Fibroblast of villous mesenchyme (primary cell): ENCODE results near the gene CT45A5. TPM values are rescaled to one million over a fixed set of nuclear protein-coding genes. Genes with fewer than 3 reads are reported as not detected.
"Not testable (repeated sequence)": the region's sequence is repeated elsewhere in the genome, so short reads cannot be mapped to it uniquely, and the experiment has no call there.

ENCODE experiments used
- DNase-seq: peaks from one replicate; pipeline ENCODE4 v3.0.0-alpha.2; 2010; ENCODE audit warnings: low read depth
- H3K4me3 ChIP-seq: 2 replicates; pipeline ENCODE4 v1.5.1; 2011; ENCODE audit warnings: low read depth, mild to moderate bottlenecking, low read length
- total RNA-seq: library from RNA; depleted of rRNA; stranded (reverse); fragments of >200 nt; gene quantifications from 2 replicates; pipeline ENCODE4 v1.2.3, GENCODE V29; 2012
- TF ChIP-seq, protein P1 (sequence below): IDR thresholded peaks from 2 replicates; pipeline ENCODE4 v1.5.1; 2012; ENCODE audit warnings: low read depth, mild to moderate bottlenecking, low read length; ENCODE audit not compliant: insufficient read depth

Gene CT45A5, protein sequence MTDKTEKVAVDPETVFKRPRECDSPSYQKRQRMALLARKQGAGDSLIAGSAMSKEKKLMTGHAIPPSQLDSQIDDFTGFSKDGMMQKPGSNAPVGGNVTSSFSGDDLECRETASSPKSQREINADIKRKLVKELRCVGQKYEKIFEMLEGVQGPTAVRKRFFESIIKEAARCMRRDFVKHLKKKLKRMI
- total RNA-seq = not detected in 2 replicates

DNA sequence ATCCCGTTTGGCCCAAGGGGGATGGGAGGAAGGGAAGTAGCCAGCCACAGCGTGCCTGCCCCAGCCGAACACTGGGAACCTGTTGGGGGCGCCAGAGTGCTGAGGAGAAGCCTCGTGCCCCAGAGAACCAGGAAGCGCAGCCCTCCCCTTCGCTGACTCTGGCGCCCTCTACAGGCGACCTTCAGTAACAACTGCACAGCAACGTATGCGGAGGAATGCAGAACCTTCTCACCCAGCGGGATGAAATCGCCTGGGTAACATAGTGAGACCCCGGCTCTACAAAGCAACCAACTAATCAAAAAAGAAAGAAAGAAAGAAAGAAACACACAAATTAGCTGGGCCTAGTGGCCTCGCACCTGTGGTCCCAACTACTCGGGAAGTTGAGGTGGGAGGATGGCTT, at the start of gene CT45A5:
CT45A5 (minus strand) TSS at position 101 of the 400 bp plus-strand sequence. CDS start 3,774 bp downstream, outside the sequence.
- H3K4me3 ChIP-seq, DNase-seq: not testable (repeated sequence)

DNA sequence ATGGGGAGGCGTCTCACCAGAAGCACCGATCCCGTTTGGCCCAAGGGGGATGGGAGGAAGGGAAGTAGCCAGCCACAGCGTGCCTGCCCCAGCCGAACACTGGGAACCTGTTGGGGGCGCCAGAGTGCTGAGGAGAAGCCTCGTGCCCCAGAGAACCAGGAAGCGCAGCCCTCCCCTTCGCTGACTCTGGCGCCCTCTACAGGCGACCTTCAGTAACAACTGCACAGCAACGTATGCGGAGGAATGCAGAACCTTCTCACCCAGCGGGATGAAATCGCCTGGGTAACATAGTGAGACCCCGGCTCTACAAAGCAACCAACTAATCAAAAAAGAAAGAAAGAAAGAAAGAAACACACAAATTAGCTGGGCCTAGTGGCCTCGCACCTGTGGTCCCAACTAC, 34.6 kb upstream of the CT45A5 start, which contains the start of gene CT45A2:
CT45A2 (minus strand) TSS at position 101 of the 400 bp plus-strand sequence. CDS start 3,747 bp downstream, outside the sequence.
- not testable (repeated sequence) for DNase-seq, H3K4me3 ChIP-seq

DNA sequence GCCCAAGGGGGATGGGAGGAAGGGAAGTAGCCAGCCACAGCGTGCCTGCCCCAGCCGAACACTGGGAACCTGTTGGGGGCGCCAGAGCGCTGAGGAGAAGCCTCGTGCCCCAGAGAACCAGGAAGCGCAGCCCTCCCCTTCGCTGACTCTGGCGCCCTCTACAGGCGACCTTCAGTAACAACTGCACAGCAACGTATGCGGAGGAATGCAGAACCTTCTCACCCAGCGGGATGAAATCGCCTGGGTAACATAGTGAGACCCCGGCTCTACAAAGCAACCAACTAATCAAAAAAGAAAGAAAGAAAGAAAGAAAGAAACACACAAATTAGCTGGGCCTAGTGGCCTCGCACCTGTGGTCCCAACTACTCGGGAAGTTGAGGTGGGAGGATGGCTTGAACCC, 17.4 kb upstream of the CT45A5 start, which contains the start of gene CT45A6:
CT45A6 (minus strand) TSS at position 101 of the 400 bp plus-strand sequence. CDS start 3,794 bp downstream, outside the sequence.
- DNase-seq, H3K4me3 ChIP-seq: not testable (repeated sequence)

DNA sequence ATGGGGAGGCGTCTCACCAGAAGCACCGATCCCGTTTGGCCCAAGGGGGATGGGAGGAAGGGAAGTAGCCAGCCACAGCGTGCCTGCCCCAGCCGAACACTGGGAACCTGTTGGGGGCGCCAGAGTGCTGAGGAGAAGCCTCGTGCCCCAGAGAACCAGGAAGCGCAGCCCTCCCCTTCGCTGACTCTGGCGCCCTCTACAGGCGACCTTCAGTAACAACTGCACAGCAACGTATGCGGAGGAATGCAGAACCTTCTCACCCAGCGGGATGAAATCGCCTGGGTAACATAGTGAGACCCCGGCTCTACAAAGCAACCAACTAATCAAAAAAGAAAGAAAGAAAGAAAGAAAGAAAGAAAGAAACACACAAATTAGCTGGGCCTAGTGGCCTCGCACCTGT, 17.2 kb downstream of the CT45A5 start, which contains the start of gene CT45A3:
CT45A3 (minus strand) TSS at position 101 of the 400 bp plus-strand sequence. CDS start 3,747 bp downstream, outside the sequence.
- not testable (repeated sequence) for DNase-seq, H3K4me3 ChIP-seq

DNA sequence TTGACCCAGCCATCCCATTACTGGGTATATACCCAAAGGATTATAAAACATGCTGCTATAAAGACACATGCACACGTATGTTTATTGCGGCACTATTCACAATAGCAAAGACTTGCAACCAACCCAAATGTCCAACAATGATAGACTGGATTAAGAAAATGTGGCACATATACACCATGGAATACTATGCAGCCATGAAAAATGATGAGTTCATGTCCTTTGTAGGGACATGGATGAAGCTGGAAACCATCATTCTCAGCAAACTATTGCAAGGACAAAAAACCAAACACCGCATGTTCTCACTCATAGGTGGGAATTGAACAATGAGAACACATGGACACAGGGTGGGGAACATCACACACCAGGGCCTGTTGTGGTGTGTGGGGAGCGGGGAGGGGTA, 40.6 kb downstream of the CT45A5 start:
- not testable (repeated sequence) for DNase-seq, H3K4me3 ChIP-seq

DNA sequence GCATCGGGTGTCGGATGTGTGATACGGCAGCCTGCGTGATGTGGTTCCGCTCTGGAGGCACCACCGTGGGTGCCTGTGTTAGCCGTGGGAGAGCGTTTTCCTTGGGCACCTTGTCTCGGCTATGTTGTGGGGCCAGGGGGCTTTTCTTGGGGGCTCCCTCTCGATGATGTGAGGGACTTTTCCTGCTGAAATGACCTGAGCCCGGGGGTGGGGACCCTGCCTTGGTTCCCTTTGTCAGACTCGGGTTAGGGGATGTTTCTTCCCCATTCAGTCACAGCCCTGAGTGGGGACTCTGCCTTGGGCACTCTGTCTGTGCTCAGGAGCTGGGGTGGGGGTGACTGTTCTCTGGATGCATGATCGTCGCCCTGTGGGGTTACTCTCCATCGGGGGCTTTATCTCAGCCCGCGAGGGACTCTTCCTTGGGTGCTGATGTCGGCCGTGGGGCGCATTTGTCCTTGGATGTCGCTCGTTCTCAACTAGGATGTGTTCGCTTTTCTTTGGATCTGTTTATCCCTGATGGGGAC, 44.0 kb downstream of the CT45A5 start:
- no peak for DNase-seq
- TF ChIP-seq, protein P1, sequence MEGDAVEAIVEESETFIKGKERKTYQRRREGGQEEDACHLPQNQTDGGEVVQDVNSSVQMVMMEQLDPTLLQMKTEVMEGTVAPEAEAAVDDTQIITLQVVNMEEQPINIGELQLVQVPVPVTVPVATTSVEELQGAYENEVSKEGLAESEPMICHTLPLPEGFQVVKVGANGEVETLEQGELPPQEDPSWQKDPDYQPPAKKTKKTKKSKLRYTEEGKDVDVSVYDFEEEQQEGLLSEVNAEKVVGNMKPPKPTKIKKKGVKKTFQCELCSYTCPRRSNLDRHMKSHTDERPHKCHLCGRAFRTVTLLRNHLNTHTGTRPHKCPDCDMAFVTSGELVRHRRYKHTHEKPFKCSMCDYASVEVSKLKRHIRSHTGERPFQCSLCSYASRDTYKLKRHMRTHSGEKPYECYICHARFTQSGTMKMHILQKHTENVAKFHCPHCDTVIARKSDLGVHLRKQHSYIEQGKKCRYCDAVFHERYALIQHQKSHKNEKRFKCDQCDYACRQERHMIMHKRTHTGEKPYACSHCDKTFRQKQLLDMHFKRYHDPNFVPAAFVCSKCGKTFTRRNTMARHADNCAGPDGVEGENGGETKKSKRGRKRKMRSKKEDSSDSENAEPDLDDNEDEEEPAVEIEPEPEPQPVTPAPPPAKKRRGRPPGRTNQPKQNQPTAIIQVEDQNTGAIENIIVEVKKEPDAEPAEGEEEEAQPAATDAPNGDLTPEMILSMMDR = no peak
- H3K4me3 ChIP-seq = no peak overlapping the region

DNA sequence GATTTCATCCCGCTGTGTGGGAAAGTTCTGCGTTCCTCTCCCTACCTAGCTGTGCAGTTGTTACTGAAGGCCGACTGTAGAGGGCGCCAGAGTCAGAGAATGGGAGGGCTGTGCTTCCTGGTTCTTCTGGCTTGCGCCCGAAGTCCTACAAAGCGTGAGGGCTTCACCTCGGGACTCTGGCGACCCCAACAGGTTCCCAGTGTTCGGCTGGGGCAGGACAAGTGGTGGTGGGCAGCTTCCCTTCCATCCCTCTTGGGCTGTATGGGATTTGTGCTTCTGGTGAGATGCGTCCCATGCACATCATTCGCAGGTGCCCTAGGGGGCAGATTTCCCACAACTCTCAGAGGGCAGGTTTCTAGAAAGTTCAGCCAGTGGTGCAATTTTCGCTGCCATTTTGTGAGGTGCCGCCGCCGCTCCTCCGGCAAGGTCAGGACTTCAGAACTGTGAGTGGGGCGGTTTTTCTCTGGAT, 44.6 kb downstream of the CT45A5 start:
- TF ChIP-seq, protein P1 = peak; percentile 50
- DNase-seq = peak; percentile 1

DNA sequence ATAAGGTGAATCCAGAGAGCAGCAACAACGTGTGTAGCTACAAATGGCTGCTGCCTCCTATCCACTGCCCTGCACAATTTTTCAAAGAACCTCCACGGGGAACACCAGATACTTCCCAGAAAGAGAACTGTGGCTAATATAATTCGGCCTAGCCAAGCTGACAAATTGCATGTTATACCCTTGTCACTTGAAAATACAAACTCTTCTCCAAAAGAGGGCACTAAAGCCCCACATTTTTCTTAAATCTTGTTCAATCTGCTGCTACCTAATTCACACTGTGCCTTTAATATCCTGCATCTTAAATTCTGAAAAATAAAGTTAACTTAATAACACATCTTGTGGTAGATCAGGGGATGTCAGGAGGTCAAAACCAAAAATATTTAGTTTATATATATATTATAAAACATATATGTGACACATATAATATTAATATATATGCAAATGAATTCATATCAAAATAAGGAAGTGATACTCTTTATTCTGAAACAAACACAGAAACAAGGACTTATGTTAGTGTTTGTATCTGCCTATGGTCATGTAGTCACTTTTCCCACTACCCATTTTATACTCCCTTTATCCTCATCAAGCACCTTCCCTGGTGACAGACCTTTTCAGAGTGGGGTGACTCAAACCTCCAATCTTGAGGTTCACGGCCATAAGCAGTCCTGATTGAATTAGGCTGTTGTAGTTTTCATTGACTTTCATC, 47.8 kb downstream of the CT45A5 start:
- peak; percentile 0 for DNase-seq
- H3K4me3 ChIP-seq = no peak overlapping the region
- TF ChIP-seq, protein P1 = no peak

More for the DNA sequence above, 44.6 kb downstream of the CT45A5 start:
- no peak overlapping the region for H3K4me3 ChIP-seq

DNA sequence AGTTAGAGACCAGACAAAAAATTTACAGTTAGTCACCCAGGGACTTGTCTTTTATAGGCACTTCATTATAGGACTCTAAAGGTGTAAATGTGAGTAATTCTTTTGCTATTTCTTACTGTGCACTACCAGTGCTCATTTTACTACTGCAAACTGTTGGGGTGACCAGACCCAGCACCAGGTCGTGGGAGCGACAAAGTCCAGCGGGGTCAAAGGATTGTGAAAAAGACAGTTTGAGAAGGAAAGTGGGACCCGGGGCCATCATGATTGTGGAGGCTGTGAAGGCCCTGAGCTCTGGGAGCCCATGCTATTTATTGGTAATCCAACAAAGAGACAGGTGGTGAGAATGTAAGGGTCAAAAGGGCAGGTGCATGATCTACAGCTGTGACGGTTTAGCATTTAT, 50.6 kb downstream of the CT45A5 start:
- not testable (repeated sequence) for H3K4me3 ChIP-seq, DNase-seq

Other genes with a start within 250 kb of the CT45A5 start
- gene CT45A1, start 71.9 kb downstream of the CT45A5 start, total RNA-seq = not detected in 2 replicates
- gene CT45A3, start 17.3 kb downstream of the CT45A5 start, total RNA-seq = not detected in 2 replicates
- gene CT45A6, start 17.3 kb upstream of the CT45A5 start, total RNA-seq = not detected in 2 replicates
- gene CT45A2, start 34.5 kb upstream of the CT45A5 start, total RNA-seq = not detected in 2 replicates
- not detected in 2 replicates for gene CT45A7, start 51.8 kb upstream of the CT45A5 start, total RNA-seq
- gene CT45A8, start 69.0 kb upstream of the CT45A5 start, total RNA-seq = not detected in 2 replicates
- not detected in 2 replicates for gene CT45A9, start 86.3 kb upstream of the CT45A5 start, total RNA-seq
- gene CT45A10, start 107.9 kb upstream of the CT45A5 start, total RNA-seq = not detected in 2 replicates
- gene SAGE1, start 108.2 kb upstream of the CT45A5 start, total RNA-seq = not detected in 2 replicates
- gene MMGT1, start 188.5 kb upstream of the CT45A5 start, total RNA-seq = 20.0 and 33.2 TPM in 2 replicates
- gene SLC9A6, start 199.9 kb upstream of the CT45A5 start, total RNA-seq = 18.0 and 28.5 TPM in 2 replicates